ENCODE measurements around the gene CDCA4. TPM values are rescaled to one million over a fixed set of nuclear protein-coding genes. Genes with fewer than 3 reads are reported as not detected.

Gene CDCA4
- total RNA-seq, 1 experiment from 2014 or later, result 24.9 TPM

DNA sequence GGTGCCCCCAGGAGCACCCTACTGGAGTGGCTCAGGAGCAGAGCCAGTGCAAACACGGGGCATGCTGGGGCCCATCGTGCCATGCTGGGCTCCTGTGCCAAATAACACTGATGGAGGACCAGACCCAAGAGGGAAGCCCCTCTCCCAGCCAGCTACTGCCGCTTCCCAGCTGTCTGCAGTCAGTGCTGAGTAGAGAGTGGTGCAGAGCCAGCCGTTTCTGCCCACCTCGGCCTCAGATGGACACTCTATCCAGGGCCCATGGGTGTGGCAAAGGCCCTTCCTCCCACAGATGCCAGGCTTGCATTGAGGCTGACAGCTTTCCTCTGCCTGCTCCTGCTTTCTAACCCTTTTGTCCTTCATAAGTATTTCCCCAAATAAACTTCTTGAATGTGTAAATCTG, 22.1 kb downstream of the CDCA4 start:
- Histone ChIP-seq H3K9me3 (ENCODE audit: insufficient read depth, low read depth) (no peaks in the 10 kb centered on the region), H3K4me2 (no peak overlapping the region), H3K27me3 (ENCODE audit: insufficient read depth, low read depth) (no peaks in the 10 kb centered on the region), H3F3A (ENCODE audit: insufficient read depth, low read depth) (peaks cover 15% of the 10 kb centered on the region), H3K9me2 (ENCODE audit: insufficient read depth) (no peaks in the 10 kb centered on the region), H3K4me3 (no peak overlapping the region), H3K4me1 (replicated peaks; ENCODE audit: insufficient read depth) (peaks cover 4% of the 10 kb centered on the region), H3K79me2 (ENCODE audit: low read depth) (peaks cover 4% of the 10 kb centered on the region; the same call in 1 of the 2 replicates), H3K27ac (no peak overlapping the region), H3K36me3 (ENCODE audit: low read depth) (0 out of 2 replicates have a peak, but pooled peaks cover 7% of the 10 kb centered on the region), H4K20me1 (ENCODE audit: insufficient read depth) (no peaks in the 10 kb centered on the region), H2AFZ (no peak overlapping the region)
- intact Hi-C loops (cut with micrococcal nuclease; ENCODE audit: unreplicated experiment), result no loop called here
- no peak for DNase-seq
- TF ChIP-seq EZH2 (IDR thresholded peaks at IDR 0.05; ENCODE audit: low read depth), result no peak
- TF ChIP-seq, protein P1, sequence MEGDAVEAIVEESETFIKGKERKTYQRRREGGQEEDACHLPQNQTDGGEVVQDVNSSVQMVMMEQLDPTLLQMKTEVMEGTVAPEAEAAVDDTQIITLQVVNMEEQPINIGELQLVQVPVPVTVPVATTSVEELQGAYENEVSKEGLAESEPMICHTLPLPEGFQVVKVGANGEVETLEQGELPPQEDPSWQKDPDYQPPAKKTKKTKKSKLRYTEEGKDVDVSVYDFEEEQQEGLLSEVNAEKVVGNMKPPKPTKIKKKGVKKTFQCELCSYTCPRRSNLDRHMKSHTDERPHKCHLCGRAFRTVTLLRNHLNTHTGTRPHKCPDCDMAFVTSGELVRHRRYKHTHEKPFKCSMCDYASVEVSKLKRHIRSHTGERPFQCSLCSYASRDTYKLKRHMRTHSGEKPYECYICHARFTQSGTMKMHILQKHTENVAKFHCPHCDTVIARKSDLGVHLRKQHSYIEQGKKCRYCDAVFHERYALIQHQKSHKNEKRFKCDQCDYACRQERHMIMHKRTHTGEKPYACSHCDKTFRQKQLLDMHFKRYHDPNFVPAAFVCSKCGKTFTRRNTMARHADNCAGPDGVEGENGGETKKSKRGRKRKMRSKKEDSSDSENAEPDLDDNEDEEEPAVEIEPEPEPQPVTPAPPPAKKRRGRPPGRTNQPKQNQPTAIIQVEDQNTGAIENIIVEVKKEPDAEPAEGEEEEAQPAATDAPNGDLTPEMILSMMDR (conservative IDR thresholded peaks at IDR 0.05), result no peak
- BruUV-seq (replicated peaks), result no TSS peak
- POLR2A ChIA-PET (ENCODE audit: unreplicated experiment), result no interaction called here
- CTCF ChIA-PET, result interaction anchor here (0.5 to 0.6 kb wide), 2 partner anchors 46 to 250 kb away, joined by 3 to 11 read pairs; no protein-coding TSS in a partner anchor

DNA sequence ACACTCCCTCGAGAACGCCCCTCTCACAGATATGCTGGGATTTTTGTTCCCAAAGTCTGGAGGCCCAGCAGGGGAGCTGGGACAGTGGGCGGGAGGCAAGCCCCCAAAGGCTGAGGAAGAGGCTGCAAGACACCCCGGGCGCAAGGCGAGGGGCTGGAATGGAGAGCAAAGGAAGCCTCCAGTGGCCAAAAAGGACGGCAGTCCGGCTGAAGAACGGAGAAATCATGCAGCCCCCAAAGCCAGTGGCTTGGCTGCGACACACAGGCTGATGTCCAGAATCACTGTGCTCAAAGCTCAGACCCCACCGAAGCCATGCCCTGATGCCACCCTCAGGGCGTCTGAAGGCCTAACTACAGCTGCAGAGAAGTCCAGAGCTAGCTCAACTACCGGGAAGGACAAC, 24.4 kb downstream of the CDCA4 start:
- Histone ChIP-seq H2AFZ (no peak overlapping the region), H4K20me1 (ENCODE audit: insufficient read depth) (no peaks in the 10 kb centered on the region), H3K9me3 (ENCODE audit: insufficient read depth, low read depth) (no peaks in the 10 kb centered on the region), H3K27ac (no peak overlapping the region), H3K27me3 (ENCODE audit: insufficient read depth, low read depth) (no peaks in the 10 kb centered on the region), H3K4me1 (replicated peaks; ENCODE audit: insufficient read depth) (no peaks in the 10 kb centered on the region), H3F3A (ENCODE audit: insufficient read depth, low read depth) (peaks cover 16% of the 10 kb centered on the region; the same call in 1 of the 2 replicates), H3K36me3 (ENCODE audit: low read depth) (peaks cover 9% of the 10 kb centered on the region; the same call in 1 of the 2 replicates), H3K4me3 (no peak overlapping the region), H3K4me2 (no peak overlapping the region), H3K79me2 (ENCODE audit: low read depth) (no peaks in the 10 kb centered on the region), H3K9me2 (ENCODE audit: insufficient read depth) (no peaks in the 10 kb centered on the region)
- ChIA-PET CTCF (no interaction called here), POLR2A (ENCODE audit: unreplicated experiment) (no interaction called here)
- no peak for DNase-seq
- TF ChIP-seq, protein P1 (conservative IDR thresholded peaks at IDR 0.05), result no peak
- no peak for TF ChIP-seq EZH2 (IDR thresholded peaks at IDR 0.05; ENCODE audit: low read depth)
- intact Hi-C loops (cut with micrococcal nuclease; ENCODE audit: unreplicated experiment), result no loop called here
- BruUV-seq (replicated peaks), result no TSS peak

DNA sequence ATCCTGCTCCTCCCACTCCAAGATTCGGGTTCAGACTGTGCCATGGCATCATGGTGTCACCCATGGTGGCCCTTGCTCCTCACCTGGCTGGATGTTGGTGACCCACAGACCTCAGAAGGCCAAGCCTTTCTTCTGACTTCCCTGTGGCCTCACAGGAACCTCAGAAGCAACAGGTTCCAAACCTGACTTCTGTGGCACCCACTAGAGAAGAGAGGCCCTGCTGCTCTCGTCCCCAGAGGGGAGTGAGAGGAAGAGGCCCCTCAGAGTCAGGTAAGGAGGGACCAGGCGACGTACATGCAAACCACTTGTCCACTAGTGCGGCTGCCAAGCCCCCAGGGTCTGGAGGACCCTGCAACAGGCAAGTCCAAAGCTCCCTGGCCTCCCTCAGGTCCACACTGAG, 24.9 kb downstream of the CDCA4 start:
- H3K4me3 ChIP-seq, result no peak overlapping the region
- H3F3A ChIP-seq (ENCODE audit: insufficient read depth, low read depth), result peaks cover 20% of the 10 kb centered on the region; the same call in 1 of the 2 replicates
- TF ChIP-seq, protein P1 (conservative IDR thresholded peaks at IDR 0.05), result no peak
- TF ChIP-seq EZH2 (IDR thresholded peaks at IDR 0.05; ENCODE audit: low read depth), result no peak
- H2AFZ ChIP-seq, result no peak overlapping the region
- H3K9me2 ChIP-seq (ENCODE audit: insufficient read depth), result no peaks in the 10 kb centered on the region
- H3K36me3 ChIP-seq (ENCODE audit: low read depth), result peaks cover 11% of the 10 kb centered on the region; the same call in 1 of the 2 replicates
- no peak overlapping the region for H3K4me2 ChIP-seq
- ChIA-PET POLR2A (ENCODE audit: unreplicated experiment) (no interaction called here), CTCF (no interaction called here)
- H4K20me1 ChIP-seq (ENCODE audit: insufficient read depth), result no peaks in the 10 kb centered on the region
- intact Hi-C loops (cut with micrococcal nuclease; ENCODE audit: unreplicated experiment), result no loop called here
- no peak for DNase-seq
- no peaks in the 10 kb centered on the region for H3K27me3 ChIP-seq (ENCODE audit: insufficient read depth, low read depth)
- no peaks in the 10 kb centered on the region for H3K9me3 ChIP-seq (ENCODE audit: insufficient read depth, low read depth)
- no TSS peak for BruUV-seq (replicated peaks)
- no peak overlapping the region for H3K27ac ChIP-seq
- no peaks in the 10 kb centered on the region for H3K4me1 ChIP-seq (replicated peaks; ENCODE audit: insufficient read depth)
- no peaks in the 10 kb centered on the region for H3K79me2 ChIP-seq (ENCODE audit: low read depth)
